ENCODE data around the gene TWF1. TPM values are rescaled to one million over a fixed set of nuclear protein-coding genes. Genes with fewer than 3 reads are reported as not detected.

Gene TWF1
- total RNA-seq, 1 experiment from 2014 or later, result 226 TPM

DNA sequence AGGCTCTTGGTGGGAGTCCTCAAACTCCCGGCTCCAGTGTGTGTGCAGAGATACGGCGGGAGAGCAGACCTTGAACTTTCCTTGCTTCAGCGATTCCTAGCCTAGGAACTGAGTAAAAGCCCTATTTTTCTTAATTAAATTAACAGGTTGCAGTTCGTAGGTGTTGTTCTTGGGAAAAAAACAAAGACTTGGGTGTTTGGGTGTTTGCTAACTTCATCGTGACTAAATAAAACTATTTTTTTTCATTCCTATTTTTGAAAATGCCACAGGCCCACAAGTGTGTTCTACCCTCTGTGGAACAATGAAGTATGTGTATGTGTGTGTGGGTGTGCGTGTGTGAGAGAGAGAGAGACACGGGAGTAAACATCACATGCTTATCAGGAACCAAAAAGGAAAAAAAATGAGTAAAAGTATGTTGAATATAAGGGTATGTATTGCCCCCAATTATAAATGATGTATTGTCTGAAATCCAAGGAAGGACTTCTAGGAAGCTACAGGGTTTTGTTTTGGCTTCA, 30.4 kb upstream of the TWF1 start:
- no peaks in the 10 kb centered on the region for H4K20me1 ChIP-seq (ENCODE audit: low read length)
- peak overlapping the region; percentile 41 for H3K27ac ChIP-seq (ENCODE audit: low read length)
- POLR2A ChIA-PET (ENCODE audit: unreplicated experiment), result interaction anchor here (0.8 kb wide), 1 partner anchor 23 kb away, joined by 3 read pairs; no protein-coding TSS in a partner anchor
- peak overlapping the region; percentile 90 for H2AFZ ChIP-seq (ENCODE audit: low read length)
- no peaks in the 10 kb centered on the region for H3K9me2 ChIP-seq (replicated peaks; ENCODE audit: low read length)
- no peaks in the 10 kb centered on the region for H3K9me3 ChIP-seq (ENCODE audit: low read length)
- CTCF ChIA-PET, result no interaction called here
- peaks cover 5% of the 10 kb centered on the region; the same call in 1 of the 2 replicates for H3K79me2 ChIP-seq (ENCODE audit: low read length)
- TF ChIP-seq EZH2 (IDR thresholded peaks at IDR 0.05; ENCODE audit: low read length, unreplicated experiment), result no peak
- TF ChIP-seq, protein P1, sequence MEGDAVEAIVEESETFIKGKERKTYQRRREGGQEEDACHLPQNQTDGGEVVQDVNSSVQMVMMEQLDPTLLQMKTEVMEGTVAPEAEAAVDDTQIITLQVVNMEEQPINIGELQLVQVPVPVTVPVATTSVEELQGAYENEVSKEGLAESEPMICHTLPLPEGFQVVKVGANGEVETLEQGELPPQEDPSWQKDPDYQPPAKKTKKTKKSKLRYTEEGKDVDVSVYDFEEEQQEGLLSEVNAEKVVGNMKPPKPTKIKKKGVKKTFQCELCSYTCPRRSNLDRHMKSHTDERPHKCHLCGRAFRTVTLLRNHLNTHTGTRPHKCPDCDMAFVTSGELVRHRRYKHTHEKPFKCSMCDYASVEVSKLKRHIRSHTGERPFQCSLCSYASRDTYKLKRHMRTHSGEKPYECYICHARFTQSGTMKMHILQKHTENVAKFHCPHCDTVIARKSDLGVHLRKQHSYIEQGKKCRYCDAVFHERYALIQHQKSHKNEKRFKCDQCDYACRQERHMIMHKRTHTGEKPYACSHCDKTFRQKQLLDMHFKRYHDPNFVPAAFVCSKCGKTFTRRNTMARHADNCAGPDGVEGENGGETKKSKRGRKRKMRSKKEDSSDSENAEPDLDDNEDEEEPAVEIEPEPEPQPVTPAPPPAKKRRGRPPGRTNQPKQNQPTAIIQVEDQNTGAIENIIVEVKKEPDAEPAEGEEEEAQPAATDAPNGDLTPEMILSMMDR (conservative IDR thresholded peaks at IDR 0.05; ENCODE audit: low read depth, low read length), result no peak
- TF ChIP-seq EZH2phosphoT487 (IDR thresholded peaks at IDR 0.05; ENCODE audit: borderline replicate concordance, low read length), result no peak
- no peaks in the 10 kb centered on the region for H3F3A ChIP-seq (ENCODE audit: low read length, unreplicated experiment)
- no peaks in the 10 kb centered on the region for H3K27me3 ChIP-seq (ENCODE audit: low read length)
- intact Hi-C loops (cut with micrococcal nuclease), result loop anchor here (5.0 kb wide), 2 partner anchors 39 to 46 kb away; no protein-coding TSS in a partner anchor
- ATAC-seq (peak; percentile 35), DNase-seq (peak; percentile 32)
- BruUV-seq (replicated peaks), result TSS peak; percentile 40
- peaks cover 8% of the 10 kb centered on the region; the same call in 1 of the 2 replicates for H3K4me1 ChIP-seq (ENCODE audit: insufficient read depth, low read length)
- H3K4me3 ChIP-seq (ENCODE audit: low read length), result peak overlapping the region; percentile 83
- H3K9ac ChIP-seq (ENCODE audit: low read length), result peak overlapping the region; percentile 78
- H3K36me3 ChIP-seq (ENCODE audit: low read depth, low read length), result no peaks in the 10 kb centered on the region
- H3K4me2 ChIP-seq (ENCODE audit: low read length), result peak overlapping the region; percentile 85

DNA sequence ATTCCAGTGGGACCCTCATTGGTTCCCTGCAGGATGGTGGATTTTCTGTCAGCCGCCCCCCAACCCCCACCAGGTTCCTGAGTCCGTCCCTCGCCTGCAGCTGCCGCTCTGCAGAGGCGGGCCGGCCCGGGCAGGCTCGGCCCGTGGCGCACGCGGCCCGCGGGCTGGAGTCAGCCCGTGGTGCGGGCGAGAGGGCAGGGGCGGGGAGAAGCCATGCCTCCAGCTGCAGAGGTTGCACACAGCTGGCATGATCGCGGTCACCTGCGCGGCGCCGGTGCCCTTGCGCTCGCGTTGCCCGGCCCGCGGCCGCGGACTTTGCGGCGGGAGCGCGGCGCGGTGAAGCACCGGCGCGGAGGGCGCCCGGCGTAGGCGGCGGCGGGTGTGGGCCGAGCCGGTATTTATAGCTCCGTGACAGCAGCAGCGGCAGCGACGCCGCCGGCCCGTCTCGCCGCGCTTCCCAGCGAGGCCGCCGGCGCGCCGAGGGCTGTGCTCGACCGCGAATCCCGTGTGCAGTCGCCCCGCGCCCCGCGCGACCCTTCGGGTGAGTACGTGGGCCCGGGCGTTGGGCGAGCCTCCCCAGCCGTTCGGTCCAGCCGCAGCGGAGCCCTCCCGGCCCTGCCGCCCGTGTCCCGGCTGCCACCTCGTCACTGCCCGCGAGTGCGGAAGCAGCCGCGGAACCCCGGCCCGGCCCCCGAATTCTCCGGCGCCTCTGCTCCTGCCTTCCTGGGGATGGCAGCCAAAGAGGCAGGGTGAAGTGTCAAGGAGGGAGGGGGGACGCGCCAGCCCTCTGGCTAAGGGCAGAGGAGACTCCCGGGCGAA, 29.7 kb upstream of the TWF1 start, which contains the start of gene TMEM117:
TMEM117 (plus strand) TSS at position 426 of the 819 bp plus-strand sequence.
- H3K9ac ChIP-seq (ENCODE audit: low read length), result peak within 1 kb of the TSS; percentile 78
- no peaks in the 10 kb centered on the region for H3K9me2 ChIP-seq (replicated peaks; ENCODE audit: low read length)
- H2AFZ ChIP-seq (ENCODE audit: low read length), result peak within 1 kb of the TSS; percentile 90
- BruUV-seq (replicated peaks), result no TSS peak
- H3K36me3 ChIP-seq (ENCODE audit: low read depth, low read length), result no peaks in the 10 kb centered on the region
- peak within 1 kb of the TSS; percentile 85 for H3K4me2 ChIP-seq (ENCODE audit: low read length)
- ATAC-seq (peak; percentile 76), DNase-seq (peak; percentile 52)
- ChIA-PET POLR2A (ENCODE audit: unreplicated experiment) (interaction anchor here (0.8 kb wide), 1 partner anchor 22 kb away, joined by 3 read pairs; no protein-coding TSS in a partner anchor), CTCF (no interaction called here)
- no peaks in the 10 kb centered on the region for H3K9me3 ChIP-seq (ENCODE audit: low read length)
- intact Hi-C loops (cut with micrococcal nuclease), result loop anchor here (5.0 kb wide), 2 partner anchors 39 to 46 kb away; no protein-coding TSS in a partner anchor
- peak within 1 kb of the TSS; percentile 83 for H3K4me3 ChIP-seq (ENCODE audit: low read length)
- H3K79me2 ChIP-seq (ENCODE audit: low read length), result peaks cover 5% of the 10 kb centered on the region; the same call in 1 of the 2 replicates
- TF ChIP-seq EZH2 (IDR thresholded peaks at IDR 0.05; ENCODE audit: low read length, unreplicated experiment) (no peak), EZH2phosphoT487 (IDR thresholded peaks at IDR 0.05; ENCODE audit: borderline replicate concordance, low read length) (peak; percentile 64)
- H3K4me1 ChIP-seq (ENCODE audit: insufficient read depth, low read length), result peaks cover 8% of the 10 kb centered on the region; the same call in 1 of the 2 replicates
- H4K20me1 ChIP-seq (ENCODE audit: low read length), result no peaks in the 10 kb centered on the region
- peak within 1 kb of the TSS; percentile 41 for H3K27ac ChIP-seq (ENCODE audit: low read length)
- H3F3A ChIP-seq (ENCODE audit: low read length, unreplicated experiment), result no peaks in the 10 kb centered on the region
- H3K27me3 ChIP-seq (ENCODE audit: low read length), result no peaks in the 10 kb centered on the region

DNA sequence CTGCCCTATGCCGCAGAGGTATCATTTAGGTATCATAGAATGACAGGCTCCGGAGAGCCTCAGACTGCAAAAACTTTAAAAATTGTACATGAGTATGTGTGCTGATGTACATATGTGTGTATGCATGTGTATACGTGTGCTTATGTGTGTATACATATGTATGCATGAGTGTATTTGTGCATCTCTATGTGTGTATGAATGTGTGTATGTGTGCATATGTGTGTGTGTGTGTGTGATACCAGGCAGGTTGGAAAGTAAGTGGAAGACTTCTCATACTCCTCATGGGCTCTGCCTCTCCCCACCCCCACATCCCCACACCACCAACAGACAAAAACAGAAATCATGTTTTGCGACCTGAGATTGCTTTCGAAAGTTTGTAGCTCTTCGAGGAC, 29.1 kb upstream of the TWF1 start:
- BruUV-seq (replicated peaks), result no TSS peak
- CTCF ChIA-PET, result no interaction called here

More for the DNA sequence above, 29.1 kb upstream of the TWF1 start:
- Histone ChIP-seq H3K9me2 (replicated peaks; ENCODE audit: low read length) (no peaks in the 10 kb centered on the region), H3K27me3 (ENCODE audit: low read length) (no peaks in the 10 kb centered on the region), H3K9ac (ENCODE audit: low read length) (peak overlapping the region; percentile 78), H3K4me1 (ENCODE audit: insufficient read depth, low read length) (peaks cover 8% of the 10 kb centered on the region; the same call in 1 of the 2 replicates), H4K20me1 (ENCODE audit: low read length) (no peaks in the 10 kb centered on the region), H3K4me3 (ENCODE audit: low read length) (peak overlapping the region; percentile 83), H3F3A (ENCODE audit: low read length, unreplicated experiment) (no peaks in the 10 kb centered on the region), H2AFZ (ENCODE audit: low read length) (peak overlapping the region; percentile 90), H3K79me2 (ENCODE audit: low read length) (peaks cover 5% of the 10 kb centered on the region; the same call in 1 of the 2 replicates), H3K27ac (ENCODE audit: low read length) (0 out of 2 replicates have a peak overlapping the region, but pooled peaks have one; percentile 41), H3K4me2 (ENCODE audit: low read length) (peak overlapping the region; percentile 85), H3K36me3 (ENCODE audit: low read depth, low read length) (no peaks in the 10 kb centered on the region), H3K9me3 (ENCODE audit: low read length) (no peaks in the 10 kb centered on the region)
- intact Hi-C loops (cut with micrococcal nuclease), result loop anchor here (5.0 kb wide), 2 partner anchors 38 to 47 kb away; no protein-coding TSS in a partner anchor
- TF ChIP-seq EZH2 (IDR thresholded peaks at IDR 0.05; ENCODE audit: low read length, unreplicated experiment) (no peak), EZH2phosphoT487 (IDR thresholded peaks at IDR 0.05; ENCODE audit: borderline replicate concordance, low read length) (no peak)
- TF ChIP-seq, protein P1 (conservative IDR thresholded peaks at IDR 0.05; ENCODE audit: low read depth, low read length), result no peak
- ATAC-seq (peak; percentile 23), DNase-seq (no peak)
- POLR2A ChIA-PET (ENCODE audit: unreplicated experiment), result no interaction called here

Data from PC-3 (cell line).